Hepatocyte (in vitro differentiated cells): ENCODE results near the gene COA8. TPM values are rescaled to one million over a fixed set of nuclear protein-coding genes. Genes with fewer than 3 reads are reported as not detected.
A peak's percentile ranks its signal among the peaks of the same experiment; 100 is the strongest.

Experiments
- DNase-seq: peaks from one replicate; pipeline ENCODE4 v3.0.0-alpha.2; 2016; ENCODE audit warnings: low spot score
- H2AFZ ChIP-seq: fragments of 200-600 bp; sonication (generic); 2 replicates; pipeline ENCODE4 v1.6.0; 2016; ENCODE audit warnings: antibody characterized with exemption, mild to moderate bottlenecking
- H3K27ac ChIP-seq: fragments of 200-600 bp; sonication (generic); 2 replicates; pipeline ENCODE4 v1.5.1; 2016; ENCODE audit warnings: mild to moderate bottlenecking
- H3K27me3 ChIP-seq: fragments of 200-600 bp; sonication (generic); 2 replicates; pipeline ENCODE4 v1.6.1; 2016
- H3K36me3 ChIP-seq: fragments of 200-600 bp; sonication (generic); replicated peaks from 2 replicates; pipeline ENCODE4 v1.5.1; 2016; ENCODE audit warnings: low read depth; ENCODE audit not compliant: insufficient read depth
- H3K4me1 ChIP-seq: fragments of 200-600 bp; sonication (generic); 2 replicates; pipeline ENCODE4 v1.5.1; 2016; ENCODE audit warnings: mild to moderate bottlenecking, moderate library complexity; ENCODE audit not compliant: insufficient read depth
- H3K4me2 ChIP-seq: fragments of 200-600 bp; sonication (generic); 2 replicates; pipeline ENCODE4 v1.6.0; 2016
- H3K4me3 ChIP-seq: fragments of 200-600 bp; sonication (generic); 2 replicates; pipeline ENCODE4 v1.5.1; 2016; ENCODE audit warnings: mild to moderate bottlenecking
- H3K79me2 ChIP-seq: fragments of 200-600 bp; sonication (generic); 2 replicates; pipeline ENCODE4 v1.6.0; 2017; ENCODE audit warnings: mild to moderate bottlenecking
- H3K9me2 ChIP-seq: fragments of 200-600 bp; sonication (generic); replicated peaks from 2 replicates; pipeline ENCODE4 v1.6.0; 2017; ENCODE audit warnings: mild to moderate bottlenecking; ENCODE audit not compliant: insufficient read depth
- H3K9me3 ChIP-seq: fragments of 200-600 bp; sonication (generic); 2 replicates; pipeline ENCODE4 v1.5.1; 2016; ENCODE audit warnings: low read depth, mild to moderate bottlenecking
- H4K20me1 ChIP-seq: fragments of 200-600 bp; sonication (generic); 2 replicates; pipeline ENCODE4 v1.6.0; 2016; ENCODE audit warnings: mild to moderate bottlenecking; ENCODE audit not compliant: insufficient read depth, poor library complexity, severe bottlenecking
- EZH2 ChIP-seq: fragments of 200-600 bp; sonication (generic); IDR thresholded peaks from 2 replicates; pipeline ENCODE4 v1.6.1; 2016; ENCODE audit warnings: antibody characterized with exemption, mild to moderate bottlenecking, borderline replicate concordance
- EZH2phosphoT487 ChIP-seq: fragments of 200-600 bp; sonication (generic); IDR thresholded peaks from one replicate; pipeline ENCODE4 v1.6.1; 2018; ENCODE audit warnings: antibody characterized with exemption, mild to moderate bottlenecking, low read depth, moderate library complexity; ENCODE audit not compliant: unreplicated experiment, severe bottlenecking
- WGBS: methylation state at CpG from one replicate; pipeline ENCODE4 v1.1.6; 2016; ENCODE audit warnings: low lambda C conversion rate; ENCODE audit errors: missing lambda C conversion rate; 5-methylcytosine and 5-hydroxymethylcytosine counted together
- polyA plus RNA-seq: library from polyadenylated mRNA; unstranded; fragments of >200 nt; fragmentation: Nextera tagmentation; extraction: Ambion mirVana; gene quantifications from 2 replicates; pipeline ENCODE4 v1.2.1, GENCODE V29; 2016
- total RNA-seq: library from RNA; depleted of rRNA; stranded (reverse); fragments of >200 nt; gene quantifications from 2 replicates; pipeline ENCODE4 v1.2.3, GENCODE V29; 2014
- TF ChIP-seq, protein P1 (sequence below): fragments of 200-600 bp; sonication (generic); IDR thresholded peaks from 2 replicates; pipeline ENCODE4 v1.5.1; 2016; ENCODE audit warnings: antibody characterized with exemption, mild to moderate bottlenecking; ENCODE audit not compliant: poor library complexity

COA8 gene
- total and polyA plus RNA-seq, 2 experiments from 2014 or later: 58.7 to 68.2 TPM

DNA sequence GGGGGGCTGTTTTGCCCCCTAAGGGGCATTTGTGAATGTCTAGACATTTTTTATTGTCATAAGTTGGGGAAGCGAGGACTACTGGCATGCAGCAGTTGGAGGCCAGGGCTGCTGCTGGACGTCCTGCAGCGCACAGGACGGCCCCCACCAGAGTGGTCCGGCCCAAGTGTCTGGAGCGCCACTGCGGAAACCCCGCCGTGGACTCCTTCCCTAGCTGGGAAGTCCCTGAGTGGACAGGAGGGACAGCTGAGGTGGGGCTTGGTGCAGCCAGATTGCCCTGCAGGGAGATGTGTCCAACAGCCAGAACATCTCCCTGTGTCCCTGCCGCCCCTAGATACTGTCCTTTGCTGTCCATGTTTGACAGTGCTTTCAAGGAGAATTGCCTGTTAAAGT lies 45.6 kb upstream of the COA8 start:
- no peaks in the 10 kb centered on the region for H3K9me3 ChIP-seq
- H3K4me1 ChIP-seq: peaks cover 25% of the 10 kb centered on the region
- no peak overlapping the region for H3K4me3 ChIP-seq
- no peaks in the 10 kb centered on the region for H3K9me2 ChIP-seq
- no peaks in the 10 kb centered on the region for H3K36me3 ChIP-seq
- H3K4me2 ChIP-seq: no peak overlapping the region
- H3K79me2 ChIP-seq: peaks cover 18% of the 10 kb centered on the region
- TF ChIP-seq, protein P1, sequence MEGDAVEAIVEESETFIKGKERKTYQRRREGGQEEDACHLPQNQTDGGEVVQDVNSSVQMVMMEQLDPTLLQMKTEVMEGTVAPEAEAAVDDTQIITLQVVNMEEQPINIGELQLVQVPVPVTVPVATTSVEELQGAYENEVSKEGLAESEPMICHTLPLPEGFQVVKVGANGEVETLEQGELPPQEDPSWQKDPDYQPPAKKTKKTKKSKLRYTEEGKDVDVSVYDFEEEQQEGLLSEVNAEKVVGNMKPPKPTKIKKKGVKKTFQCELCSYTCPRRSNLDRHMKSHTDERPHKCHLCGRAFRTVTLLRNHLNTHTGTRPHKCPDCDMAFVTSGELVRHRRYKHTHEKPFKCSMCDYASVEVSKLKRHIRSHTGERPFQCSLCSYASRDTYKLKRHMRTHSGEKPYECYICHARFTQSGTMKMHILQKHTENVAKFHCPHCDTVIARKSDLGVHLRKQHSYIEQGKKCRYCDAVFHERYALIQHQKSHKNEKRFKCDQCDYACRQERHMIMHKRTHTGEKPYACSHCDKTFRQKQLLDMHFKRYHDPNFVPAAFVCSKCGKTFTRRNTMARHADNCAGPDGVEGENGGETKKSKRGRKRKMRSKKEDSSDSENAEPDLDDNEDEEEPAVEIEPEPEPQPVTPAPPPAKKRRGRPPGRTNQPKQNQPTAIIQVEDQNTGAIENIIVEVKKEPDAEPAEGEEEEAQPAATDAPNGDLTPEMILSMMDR: no peak
- TF ChIP-seq EZH2phosphoT487 (no peak), EZH2 (no peak)
- H3K27ac ChIP-seq: peak overlapping the region; percentile 90
- H2AFZ ChIP-seq: no peak overlapping the region
- 85% methylated on average over 10 of the region's 10 CpGs for WGBS
- H3K27me3 ChIP-seq: no peaks in the 10 kb centered on the region
- DNase-seq: peak; percentile 19
- H4K20me1 ChIP-seq: peaks cover 25% of the 10 kb centered on the region

DNA sequence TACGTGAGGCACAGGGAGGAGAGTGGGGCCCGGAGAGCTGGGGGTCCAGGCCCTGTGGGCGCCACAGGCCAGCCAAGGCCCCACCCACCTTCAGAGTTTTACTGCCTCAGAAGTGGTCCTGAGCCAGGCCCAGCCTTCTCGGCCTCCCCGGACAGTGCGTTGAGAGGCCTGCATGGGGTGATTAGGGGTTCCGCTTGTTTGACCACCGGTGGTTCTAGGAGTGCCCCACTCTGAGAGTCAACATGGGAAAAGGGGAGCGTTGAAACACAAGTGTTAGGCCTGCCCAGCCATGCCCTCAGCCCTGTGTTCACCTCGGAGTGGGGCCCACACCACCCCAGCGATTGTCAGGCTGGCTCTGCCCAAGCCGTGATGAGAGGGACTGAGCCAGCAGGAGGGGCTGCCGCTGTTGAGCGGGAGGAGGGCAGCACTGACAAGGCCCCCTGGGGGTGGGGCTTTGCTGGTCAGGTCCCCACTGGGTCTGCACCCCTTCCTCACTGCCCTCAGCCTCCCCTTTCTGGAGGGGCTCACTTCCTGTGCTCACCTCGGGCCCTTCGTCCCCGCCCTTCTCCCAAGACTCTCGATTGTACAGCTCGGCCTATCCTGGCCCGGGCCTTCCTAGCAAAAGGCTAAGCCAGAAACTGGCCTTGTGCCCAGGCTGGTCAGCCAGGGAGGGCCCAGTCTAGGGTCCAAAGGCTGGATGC lies 44.9 kb upstream of the COA8 start:
- peaks cover 27% of the 10 kb centered on the region for H4K20me1 ChIP-seq
- TF ChIP-seq EZH2phosphoT487: no peak
- TF ChIP-seq, protein P1: no peak
- no peak for TF ChIP-seq EZH2
- peak overlapping the region; percentile 90 for H3K27ac ChIP-seq
- no peak overlapping the region for H2AFZ ChIP-seq
- no peaks in the 10 kb centered on the region for H3K9me2 ChIP-seq
- H3K4me2 ChIP-seq: peak overlapping the region; percentile 100
- H3K4me3 ChIP-seq: no peak overlapping the region
- H3K79me2 ChIP-seq: peaks cover 19% of the 10 kb centered on the region
- WGBS: 50% methylated on average over 20 of the region's 20 CpGs
- H3K27me3 ChIP-seq: peaks cover 1% of the 10 kb centered on the region
- H3K4me1 ChIP-seq: peaks cover 26% of the 10 kb centered on the region
- peak; percentile 54 for DNase-seq
- no peaks in the 10 kb centered on the region for H3K36me3 ChIP-seq
- H3K9me3 ChIP-seq: no peaks in the 10 kb centered on the region

DNA sequence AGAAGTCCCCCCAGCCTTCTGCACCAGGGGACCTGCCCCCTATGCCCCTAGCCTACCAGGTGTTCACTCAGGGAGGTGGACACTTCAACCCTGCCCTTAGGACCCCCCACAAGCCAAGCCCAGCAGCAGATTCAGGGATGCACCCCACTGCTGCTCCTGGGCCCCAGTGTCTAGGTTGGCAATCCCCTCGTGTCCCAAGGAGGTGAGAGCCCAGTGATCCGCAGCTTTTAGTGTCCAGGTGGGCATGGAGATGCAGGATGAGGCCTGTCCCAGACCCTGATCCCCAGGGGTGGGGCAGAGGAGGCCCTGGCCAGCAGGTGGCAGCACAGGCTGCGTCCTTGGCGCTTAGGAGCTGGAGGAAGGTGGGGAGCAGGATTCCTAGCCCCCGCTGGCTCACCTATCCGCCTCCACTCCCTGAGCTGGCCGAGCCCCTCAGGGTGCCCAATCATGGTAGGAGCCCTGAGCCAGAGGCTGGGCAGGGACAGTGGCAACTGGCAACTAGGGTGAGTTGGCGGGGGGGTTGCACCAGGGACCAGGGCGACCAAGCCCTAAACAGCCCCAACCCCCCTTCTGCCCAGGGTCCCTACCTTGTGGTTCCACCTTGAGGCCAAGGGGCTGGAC lies 44.2 kb upstream of the COA8 start:
- H3K4me3 ChIP-seq: no peak overlapping the region
- H3K4me2 ChIP-seq: peak overlapping the region; percentile 100

More for the DNA sequence above, 44.2 kb upstream of the COA8 start:
- Histone ChIP-seq H3K27me3 (peaks cover 4% of the 10 kb centered on the region), H3K36me3 (no peaks in the 10 kb centered on the region), H3K79me2 (peaks cover 25% of the 10 kb centered on the region), H3K4me1 (peaks cover 33% of the 10 kb centered on the region), H3K9me2 (no peaks in the 10 kb centered on the region), H4K20me1 (peaks cover 27% of the 10 kb centered on the region), H3K9me3 (no peaks in the 10 kb centered on the region), H2AFZ (no peak overlapping the region), H3K27ac (peak overlapping the region; percentile 90)
- TF ChIP-seq, protein P1: peak; percentile 77
- TF ChIP-seq EZH2phosphoT487 (no peak), EZH2 (no peak)
- 50% methylated on average over 9 of the region's 9 CpGs for WGBS
- DNase-seq: peak; percentile 84
